NK-92 treated with Interleukin-12 subunit alpha and Interleukin-12 subunit beta, amount 100 ng/mL, for 24 hours (cell line): ENCODE measurements around the gene AP1AR.
"Not testable (repeated sequence)": the region's sequence is repeated elsewhere in the genome, so short reads cannot be mapped to it uniquely, and the experiment has no call there.

Experiments
- DNase-seq: peaks from one replicate; lab custom pipeline; 2025; lab: John Stamatoyannopoulos, UW

AP1AR gene

DNA sequence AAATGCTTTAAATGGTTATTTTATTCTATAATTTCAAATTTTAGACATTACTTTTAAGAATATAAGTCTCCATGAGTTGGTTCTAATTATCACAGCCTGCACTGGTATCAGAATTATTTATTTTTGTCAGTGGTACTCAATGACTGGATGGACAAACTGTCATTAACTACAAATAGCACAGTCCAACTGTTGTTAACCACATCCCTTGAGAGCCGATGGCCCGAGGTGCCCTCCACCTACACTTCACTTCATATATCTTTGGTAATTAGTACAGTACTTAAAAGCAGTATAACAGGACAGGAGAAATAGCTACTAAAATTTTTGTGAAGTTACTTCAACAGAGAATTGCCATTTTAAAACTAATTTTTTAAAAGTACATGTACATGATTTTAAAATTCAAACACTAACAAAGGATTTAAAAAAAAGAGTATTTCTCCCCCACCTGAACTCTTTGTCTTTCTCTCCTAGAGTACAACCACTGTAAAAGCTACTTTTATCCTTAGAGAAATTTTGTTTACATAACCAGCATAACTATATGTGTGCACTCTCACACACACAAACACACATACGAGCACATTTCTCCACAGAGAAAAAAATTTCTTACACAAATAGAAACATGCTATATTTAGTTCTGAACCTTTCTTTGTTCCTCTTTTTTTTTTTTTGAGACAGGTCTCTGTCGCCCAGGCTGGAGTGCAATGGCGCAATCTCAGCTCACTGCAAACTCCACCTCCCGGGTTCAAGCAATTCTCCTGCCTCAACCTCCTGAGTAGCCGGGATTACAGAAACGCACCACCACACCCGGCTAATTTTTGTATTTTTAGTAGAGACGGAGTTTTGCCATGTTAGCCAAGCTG is 47.7 kb downstream of the AP1AR start:
- DNase-seq, result no peak

DNA sequence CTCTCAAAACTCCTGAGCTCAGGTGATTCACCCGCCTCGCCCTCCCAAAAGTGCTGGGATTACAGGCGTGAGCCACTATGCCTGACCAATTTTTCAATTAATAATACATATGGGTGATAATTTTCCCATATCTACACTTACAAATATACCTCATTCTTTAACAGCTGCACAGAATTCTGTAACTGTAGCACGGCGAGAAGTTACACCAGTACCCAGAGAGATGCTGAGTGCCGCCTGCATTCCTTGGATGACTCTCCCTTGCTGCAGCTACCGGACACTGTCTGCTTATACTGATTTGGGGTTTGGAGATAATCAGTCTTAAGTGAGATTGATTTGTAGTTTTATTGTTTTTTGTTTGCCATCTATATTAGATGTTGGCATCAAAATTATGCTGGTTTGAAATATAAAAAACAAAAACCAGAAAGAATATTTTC is 48.3 kb downstream of the AP1AR start:
- no peak for DNase-seq

DNA sequence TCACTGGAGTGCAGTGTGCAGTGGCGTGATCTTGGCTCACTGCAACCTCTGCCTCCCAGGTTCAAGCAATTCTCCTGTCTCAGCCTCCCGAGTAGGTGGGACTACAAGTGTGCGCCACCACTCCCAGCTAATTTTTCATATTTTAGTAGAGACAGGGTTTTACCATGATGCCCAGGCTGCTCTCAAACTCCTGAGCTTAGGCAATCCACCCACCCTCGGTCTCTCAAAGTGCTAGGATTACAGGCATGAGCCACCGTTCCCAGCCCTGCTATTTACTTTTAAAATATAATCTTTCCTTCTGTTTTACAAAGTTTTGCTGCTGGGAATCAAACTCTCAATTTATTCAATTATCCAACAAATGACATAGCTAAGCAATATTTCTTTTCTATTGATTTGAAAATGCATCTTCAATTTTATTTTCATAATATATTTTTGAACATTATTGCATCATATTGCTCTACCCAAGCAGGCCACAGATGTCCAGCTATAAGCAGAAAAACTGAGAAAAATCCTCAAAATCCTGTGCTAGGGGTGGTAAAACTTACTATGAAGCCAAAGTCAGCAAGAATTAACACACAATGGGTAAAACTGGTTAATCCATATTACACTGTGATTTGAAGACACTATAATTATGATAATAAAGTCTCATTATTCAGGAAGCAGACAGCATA is 48.9 kb downstream of the AP1AR start:
- DNase-seq, result no peak

DNA sequence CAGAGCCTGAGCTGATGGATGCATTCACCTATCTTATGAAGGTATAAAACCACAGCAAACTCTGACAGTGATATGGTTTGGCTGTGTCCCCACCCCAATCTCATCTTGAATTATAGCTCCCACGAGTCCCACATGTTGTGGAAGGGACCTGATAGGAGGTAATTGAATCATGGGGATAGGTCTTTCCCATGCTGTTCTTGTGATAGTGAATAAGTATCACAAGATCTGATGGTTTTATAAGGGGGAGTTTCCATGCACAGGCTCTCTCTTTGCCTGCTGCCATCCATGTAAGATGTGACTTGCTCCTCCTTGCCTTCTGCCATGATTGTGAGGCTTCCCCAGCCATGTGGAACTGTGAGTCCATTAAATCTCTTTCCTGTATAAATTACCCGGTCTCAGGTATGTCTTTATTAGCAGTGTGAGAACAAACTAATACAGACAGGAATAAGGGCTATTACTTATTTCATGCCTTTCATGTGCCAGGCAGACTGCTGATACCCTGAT is 50.4 kb downstream of the AP1AR start:
- not testable (repeated sequence) for DNase-seq

DNA sequence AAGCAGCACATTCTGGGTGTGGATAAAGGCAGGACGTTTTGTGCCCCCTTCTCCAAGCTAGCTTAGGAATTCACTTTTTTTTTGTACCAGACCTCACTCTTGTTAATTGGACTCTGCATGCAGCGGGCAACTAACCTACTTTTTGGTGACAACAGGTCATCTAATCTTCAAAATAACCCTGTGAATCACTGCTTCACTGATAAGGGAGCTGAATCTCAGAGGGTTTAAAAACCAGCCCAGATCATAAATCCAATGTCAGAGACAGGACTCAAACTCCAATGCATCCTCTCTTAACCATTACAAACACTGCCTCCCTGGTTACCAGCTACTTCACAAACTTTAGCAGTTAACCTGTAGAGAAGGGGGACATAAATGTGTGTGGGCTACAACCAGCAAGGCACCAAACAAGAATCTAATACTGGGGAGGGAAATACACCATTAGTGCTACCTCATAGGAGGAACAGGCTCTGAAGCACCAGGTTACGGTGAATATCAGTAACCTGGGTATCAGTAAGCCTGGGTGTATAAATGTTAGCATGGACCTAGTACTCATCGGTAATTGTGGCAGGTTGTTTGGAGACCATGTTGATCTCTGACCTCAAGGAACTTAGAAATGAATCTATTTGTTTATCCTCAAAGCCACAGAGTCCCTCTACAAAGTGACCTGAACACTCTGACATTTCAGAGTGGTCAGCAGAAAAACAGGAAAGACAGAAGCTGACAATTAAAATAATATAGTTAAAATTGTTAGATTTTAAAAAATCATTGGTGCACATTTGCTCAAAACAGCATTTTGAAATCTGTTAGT is 51.5 kb downstream of the AP1AR start:
- DNase-seq, result no peak

DNA sequence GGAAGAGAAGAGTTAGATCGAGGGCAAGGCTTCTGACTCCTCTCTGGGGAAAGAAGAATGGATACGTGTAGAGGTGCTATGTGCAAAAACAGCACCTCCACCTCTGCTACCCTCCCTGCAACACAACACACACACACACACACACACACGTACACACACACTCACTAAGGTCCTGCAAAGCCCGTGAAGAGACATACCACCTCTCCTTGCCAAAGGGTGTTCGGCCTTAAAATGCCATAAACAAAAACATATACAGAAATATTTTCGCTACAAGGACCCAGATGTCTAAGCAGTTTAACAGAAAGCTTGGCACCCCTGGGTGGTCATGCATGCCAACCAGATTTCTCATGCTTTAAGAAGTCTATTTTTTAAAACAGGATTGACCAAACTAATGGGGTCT is 52.6 kb downstream of the AP1AR start:
- DNase-seq, result no peak

DNA sequence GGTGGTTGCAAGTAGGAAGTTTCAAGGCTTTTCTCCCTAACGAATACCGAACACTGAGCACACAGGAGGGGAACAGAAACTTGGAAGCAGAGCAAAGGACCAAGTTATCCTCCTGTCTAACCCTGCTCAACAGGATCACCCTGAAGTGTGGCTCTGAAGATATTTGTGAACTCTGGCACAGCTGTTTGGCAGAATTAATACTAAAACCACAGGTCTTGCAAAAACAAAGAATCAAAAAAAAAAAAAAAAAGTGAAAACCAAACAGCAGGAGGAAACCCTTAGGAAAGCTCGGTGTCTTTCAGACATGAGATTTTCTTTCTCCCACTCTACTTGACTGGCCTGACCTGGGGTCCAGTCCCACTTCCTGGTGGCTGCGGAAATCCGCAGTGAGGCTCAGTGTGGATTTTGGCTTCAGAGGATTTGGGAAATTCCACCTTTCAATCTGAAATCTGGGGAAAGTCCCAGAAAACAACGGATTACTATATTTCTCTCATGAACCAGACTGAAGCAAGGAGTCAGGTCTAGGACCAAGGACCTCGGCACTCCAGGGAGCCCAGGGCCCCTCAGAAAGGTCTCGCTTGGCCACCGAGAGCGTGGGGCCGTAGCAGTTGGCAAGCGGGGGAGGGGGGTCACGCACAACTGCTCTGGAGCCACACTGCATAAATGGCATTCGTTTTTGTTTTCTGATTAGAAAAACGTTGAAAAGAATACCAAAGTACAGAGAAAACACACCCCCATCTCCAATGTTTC is 53.2 kb downstream of the AP1AR start:
- no peak for DNase-seq

DNA sequence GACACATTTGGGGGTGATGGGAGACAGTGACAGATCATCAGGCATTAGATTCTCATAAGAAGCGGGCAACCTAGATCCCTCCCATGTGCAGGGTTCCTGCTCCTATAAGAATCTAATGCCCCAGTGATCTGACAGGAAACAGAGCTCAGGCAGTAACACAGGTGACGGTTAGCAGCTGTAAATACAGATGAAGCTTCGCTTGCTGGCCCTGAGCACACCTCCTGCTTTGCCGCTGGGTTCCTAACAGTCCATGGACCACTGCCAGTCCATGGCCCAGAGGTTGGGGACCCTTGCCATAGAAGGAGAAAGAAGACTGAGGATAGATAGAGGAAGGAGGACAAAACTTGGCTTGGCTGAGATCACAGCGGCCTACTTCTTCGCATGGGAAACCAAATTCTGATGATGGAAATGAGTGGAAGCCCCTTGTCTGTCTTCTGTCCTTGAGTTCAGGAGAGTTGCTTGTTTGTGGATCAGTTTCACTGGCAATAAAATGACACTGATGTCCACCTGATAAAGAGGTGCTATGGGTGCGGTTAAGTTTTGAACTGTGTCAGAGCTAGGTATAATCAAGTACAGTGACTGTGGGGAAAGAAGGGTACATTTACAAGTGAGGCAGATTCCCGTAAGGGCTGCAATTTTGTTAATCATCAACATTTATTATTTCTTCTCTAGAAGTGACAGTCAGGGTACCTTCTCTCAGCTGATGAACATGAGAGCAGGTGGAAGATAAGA is 55.8 kb downstream of the AP1AR start:
- no peak for DNase-seq

DNA sequence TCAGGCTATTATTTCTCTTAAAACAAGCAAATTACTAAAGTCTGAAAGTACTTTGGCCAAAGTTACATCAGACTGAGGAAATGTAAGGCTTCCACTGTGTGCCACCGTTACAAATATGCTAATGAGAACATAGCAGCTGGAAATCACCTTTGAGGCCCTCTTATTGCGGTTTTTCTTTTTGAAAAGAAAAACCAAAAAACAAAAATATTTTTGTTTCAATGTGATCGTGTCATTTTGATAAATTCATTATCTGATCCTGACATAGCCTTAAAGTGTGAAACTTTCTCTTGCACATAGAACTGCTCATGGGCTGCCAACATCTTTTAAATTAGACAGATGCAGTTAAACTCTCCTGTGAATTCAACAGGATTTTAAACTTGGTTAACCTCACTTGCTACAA is 56.9 kb downstream of the AP1AR start:
- no peak for DNase-seq

DNA sequence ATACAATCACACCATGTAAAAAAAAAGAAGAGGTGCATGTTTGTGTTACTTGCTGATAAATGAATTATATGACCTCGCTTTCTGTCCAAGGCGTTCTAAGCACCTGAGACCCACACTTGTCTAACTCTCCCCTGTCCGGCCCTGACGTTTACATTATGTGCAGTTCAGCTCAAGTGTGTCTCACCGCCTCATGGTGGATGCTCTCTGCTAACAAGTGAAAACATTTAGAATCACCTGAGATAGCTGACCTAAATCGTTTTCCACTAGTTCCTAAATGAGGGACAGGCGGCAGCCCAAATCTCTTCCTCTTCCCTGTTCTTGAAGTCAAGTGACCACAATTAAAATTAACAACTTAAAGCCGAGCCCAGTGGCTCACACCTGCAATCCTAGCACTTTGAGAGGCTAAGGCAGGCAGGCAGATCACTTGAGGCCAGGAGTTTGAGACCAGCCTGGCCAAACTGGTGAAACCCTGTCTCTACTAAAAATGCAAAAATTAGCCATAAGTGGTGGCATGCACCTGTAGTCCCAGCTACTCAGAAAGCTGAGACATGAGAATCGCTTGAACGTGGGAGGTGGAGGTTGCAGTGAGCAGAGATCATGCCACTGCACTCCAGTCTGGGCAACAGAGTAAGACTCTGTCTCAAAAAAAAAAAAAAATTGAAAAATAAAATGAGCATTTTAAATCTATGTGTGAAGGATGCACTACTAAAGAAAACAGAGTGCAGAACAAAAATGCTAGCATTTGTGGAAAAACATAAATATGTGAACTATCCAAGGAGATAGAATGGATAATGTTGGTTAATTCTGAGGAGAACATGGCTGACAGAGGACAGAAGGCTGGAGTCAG is 58.0 kb downstream of the AP1AR start:
- DNase-seq, result no peak

DNA sequence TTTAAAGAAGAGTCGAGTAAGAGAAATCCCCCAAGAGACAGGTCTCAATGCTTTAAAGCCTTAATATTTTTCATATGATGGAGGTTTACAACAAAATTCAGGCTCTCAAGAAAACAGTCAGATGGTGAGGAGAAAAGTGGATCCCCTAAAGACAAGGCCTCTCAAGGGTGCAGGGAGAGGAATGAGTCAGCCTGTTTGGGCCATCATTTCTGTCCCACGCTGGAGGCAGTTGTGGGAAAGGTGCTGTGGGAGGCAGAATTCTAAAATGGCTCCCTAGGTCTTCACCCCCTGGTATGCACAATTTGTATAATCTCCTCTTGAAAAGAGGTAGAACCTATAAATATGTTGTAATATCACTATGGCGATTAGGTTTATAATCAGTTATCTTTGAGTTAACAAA is 58.8 kb downstream of the AP1AR start:
- no peak for DNase-seq

DNA sequence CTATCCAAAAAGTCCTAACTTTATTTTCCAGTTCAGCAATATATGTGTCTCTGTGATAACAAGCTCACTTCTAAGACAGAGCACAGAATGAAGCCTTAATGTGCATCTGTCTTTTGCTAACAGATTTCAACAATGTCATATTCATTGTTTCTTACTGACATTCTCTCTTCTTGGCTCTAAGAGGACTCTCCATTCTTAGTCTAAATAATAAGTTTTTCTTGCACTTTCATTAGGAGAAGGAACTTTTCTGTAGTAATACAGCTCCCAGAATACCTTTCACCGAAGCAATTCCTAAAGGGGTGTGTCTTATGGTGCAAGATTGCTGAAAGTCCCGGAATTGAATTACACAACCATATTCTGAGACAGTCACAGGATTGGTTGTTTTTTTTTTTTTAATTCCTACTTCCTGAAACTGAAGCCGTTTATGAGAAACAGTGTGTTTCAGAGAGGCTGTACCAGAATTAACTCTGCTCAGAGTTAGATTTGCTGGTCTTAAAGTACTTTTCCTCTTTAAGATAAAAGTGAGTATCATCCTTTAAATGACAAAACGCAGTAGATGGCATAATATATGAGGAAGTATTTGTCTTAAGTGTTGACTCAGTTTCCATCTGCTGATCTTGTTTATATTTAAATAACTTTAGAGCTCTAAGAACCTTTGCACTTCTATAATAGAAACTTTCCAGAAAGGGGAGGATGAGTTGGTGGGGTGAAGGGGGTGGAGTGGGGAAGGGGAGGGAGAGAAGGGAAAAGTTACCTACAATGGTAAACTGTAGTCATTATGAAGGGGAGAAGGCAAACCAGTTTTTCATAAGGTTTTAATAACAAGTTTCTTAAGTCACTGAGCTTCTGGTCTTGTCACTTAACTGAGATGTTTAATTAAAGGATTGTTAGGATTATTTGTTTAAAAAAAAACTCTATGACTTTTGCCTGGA is 65.6 kb downstream of the AP1AR start, which contains the start of gene ALPK1:
TSS of gene ALPK1 (plus strand) at position 421 of the 932 bp plus-strand sequence.
- no peak for DNase-seq

DNA sequence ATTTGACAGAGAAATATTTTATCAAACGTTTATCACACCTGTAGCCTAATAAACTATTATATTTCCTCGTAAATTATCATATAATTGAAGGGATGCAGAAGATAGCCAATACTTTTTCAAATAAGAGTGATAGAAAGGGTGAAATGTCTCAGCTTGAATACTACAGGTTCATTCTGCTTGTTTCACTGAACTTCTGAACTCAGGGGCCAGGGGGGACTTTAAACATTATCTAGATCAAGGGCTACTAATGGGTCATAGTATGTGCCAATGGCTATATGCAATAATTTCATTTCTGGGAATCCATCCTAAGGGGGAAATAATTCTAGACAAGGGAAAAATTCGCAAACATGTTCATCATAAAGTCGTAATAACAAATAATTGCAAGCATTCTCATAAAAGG is 68.1 kb downstream of the AP1AR start:
- no peak for DNase-seq

DNA sequence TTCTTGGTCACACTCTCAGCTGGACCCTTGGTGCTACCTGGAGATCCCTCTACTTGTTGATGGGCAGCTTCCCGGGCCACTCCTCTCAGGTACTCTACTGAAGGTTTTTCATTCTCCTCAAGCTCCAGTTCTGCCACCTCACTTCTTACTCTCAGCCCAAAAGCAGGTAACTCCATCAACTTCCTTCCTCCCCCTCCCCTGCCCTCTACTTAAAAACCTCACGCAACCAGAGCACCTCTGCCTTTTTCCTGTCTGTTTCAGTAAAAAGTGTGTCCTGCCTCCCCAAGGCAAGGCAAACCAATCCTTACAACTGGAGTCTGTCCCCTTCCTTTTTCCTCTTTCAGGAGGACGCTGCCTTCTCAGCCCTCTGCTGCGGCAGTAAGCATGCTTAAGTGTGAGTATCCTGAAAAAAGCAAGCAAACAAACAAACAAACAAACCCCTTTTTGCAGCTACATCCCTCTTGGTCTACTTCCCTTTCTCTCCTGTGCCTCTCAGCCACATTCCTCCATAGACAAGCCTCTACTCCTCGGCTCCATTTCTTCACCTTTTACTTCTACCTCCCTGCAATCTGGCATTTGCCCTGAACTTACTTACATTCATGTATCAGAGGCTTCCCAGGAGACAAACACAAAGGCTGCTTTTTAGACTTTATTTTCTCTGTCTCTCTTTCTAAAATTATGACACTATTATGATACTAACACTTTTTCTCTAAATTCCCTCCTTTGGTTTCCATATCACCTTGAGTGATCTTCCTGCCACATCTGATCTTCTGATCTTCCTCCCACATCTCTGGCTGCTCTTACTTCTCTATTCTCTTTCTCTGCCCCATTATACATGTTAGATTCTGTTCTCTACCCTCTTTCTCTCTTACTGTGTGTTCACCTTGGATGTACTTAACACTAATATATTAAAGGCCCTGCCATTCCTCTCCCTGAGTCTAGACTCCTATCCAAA is 71.0 kb downstream of the AP1AR start:
- no peak for DNase-seq

DNA sequence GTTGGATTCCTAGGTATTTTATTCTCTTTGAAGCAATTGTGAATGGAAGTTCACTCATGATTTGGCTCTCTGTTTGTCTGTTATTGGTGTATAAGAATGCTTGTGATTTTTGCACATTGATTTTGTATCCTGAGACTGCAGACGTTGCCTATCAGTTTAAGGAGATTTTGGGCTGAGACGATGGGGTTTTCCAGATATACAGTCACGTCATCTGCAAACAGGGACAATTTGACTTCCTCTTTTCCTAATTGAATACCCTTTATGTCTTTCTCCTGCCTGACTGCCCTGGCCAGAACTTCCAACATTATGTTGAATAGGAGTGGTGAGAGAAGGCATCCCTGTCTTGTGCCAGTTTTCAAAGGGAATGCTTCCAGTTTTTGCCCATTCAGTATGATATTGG is 73.9 kb downstream of the AP1AR start:
- not testable (repeated sequence) for DNase-seq

DNA sequence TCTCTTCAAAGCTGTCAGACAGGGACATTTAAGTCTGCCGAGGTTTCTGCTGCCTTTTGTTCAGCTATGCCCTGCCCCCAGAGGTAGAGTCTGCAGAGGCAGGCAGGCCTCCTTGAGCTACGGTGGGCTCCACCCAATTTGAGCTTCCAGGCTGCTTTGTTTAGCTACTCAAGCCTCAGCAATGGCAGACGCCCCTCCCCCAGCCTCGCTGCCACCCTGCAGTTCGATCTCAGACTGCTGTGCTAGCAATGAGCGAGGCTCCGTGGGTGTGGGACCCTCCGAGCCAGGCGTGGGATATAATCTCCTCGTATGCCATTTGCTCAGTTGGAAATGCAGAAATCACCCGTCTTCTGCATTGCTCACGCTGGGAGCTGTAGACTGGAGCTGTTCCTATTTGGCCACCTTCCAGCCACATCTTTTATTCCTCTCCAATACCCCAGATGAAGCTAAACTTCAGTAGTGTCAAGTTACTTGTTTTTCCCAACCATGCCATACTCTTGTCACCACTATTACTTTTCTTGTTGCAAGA is 77.7 kb downstream of the AP1AR start:
- not testable (repeated sequence) for DNase-seq

DNA sequence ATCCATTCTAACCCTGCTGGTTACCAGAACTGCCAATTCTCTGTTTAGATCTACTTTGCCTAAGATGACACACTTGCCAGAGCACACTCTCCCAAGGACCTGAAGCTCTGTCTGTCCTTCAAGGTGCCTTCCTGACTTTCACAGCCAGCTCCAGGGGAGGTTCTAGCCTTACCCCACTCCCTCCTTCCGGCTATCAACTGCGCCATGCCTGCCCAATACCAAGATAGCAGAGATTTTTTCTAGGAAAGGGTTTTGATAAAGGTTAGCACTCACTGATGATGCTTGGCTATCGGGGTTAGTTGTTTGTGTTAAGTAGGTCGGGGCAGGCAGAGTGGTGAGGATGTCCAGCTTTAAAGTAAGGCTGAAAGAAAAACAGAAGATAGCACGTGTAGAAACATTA is 79.9 kb downstream of the AP1AR start:
- DNase-seq, result no peak
